ENCODE measurements around the gene PLEKHH1.

- TF ChIP-seq GATA2 (IDR thresholded peaks at IDR 0.05; ENCODE audit: low read depth, low read length), result no peak
- TF ChIP-seq GATA3 (IDR thresholded peaks at IDR 0.05; ENCODE audit: low read depth, low read length), result no peak
Measured at GRCh38 chr14:67586369-67586768, 53.3 kb downstream of the PLEKHH1 start.
